KG1 (cell line): ENCODE data around the gene MMP28.

Experiments used
- DNase-seq: peaks from one replicate; lab custom pipeline; 2025; lab: John Stamatoyannopoulos, UW

MMP28 gene

DNA sequence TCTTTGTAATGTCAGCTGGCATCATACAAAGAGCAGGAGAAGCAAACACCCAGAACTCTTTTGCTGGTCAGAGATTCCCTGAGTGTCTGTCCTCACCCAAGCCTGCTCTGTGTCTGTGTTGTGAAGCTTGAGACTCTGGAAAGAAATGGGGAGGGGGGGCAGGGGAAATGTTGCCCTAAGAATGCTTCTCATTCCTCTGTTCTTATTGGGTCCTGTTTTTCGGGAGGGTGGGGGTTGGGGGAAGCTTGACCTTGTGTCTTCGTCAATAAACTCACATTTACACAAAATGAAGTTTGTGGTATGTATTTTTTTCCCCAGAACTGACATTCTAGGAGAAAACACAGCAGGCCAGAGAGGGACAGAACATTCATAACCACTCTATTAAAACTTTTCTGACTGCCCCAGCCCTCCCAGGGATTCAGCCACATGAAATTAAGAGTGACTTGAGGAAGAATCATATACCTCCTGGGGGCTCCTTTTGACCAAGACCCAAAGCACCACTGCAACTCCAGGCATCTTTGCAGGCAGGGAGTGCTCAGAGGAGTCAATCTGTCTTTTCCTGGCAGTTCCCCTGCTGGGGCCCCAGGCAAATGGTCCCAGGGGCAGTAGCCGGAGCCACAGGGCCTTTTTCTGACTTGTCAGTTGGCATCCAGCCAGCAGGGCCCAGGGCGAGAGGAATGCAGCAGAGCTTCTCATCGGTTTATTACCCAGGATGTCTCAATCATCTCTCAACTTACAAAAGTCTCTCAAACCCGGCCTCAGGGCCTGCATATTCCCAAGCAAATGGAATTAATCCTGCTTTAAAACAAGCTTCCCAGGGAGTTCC is 69.1 kb downstream of the MMP28 start:
- no peak for DNase-seq

DNA sequence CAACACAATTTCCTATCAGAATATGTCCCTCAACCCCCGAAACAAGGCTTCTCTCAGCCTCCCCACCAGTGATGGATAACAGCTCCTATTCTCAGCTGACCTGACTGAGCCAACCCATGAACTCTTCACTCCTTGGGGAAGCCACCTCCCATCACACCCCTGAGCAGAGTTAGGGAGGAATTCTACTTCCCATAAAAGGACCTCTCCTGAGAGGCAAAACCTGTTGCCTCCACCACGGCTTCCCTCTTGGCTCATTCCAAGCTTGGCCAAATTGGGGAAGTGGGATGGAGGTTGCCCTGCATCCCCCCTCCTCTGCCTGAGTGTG is 69.7 kb downstream of the MMP28 start:
- no peak for DNase-seq

DNA sequence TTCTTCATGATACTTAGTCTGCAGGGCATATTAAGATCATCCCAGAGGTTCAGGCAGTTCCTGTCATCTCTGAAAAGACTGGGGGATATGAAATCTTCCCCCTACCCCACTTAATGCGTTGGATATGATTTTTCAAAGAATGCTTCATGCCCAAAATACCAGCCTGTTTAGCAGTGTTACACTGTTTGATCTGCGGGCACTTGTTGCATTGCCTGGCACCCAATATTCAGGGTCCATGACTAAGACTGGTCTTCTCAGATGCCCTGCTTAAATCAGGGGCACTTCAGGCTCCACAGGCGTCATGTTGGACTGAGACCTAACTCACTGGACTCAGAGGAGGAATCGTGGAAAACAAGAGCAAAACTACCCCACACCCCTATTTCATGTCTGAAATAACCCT is 70.4 kb downstream of the MMP28 start:
- no peak for DNase-seq

DNA sequence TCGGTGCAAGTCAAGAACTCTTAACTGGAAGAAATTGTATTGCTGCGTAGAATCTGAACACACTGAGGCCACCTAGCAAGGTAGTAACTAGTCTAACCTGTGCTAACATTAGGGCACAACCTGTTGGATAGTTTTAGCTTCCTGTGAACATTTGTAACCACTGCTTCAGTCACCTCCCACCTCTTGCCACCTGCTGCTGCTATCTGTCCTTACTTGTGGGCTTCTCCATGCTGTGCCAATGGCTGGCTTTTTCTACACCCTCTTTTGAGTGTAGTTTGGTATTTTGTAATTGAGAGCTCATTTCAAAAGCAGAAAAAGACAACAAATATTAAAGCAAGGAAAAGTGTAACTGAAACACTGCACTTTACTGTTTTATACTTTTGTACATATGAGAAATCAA is 71.7 kb downstream of the MMP28 start:
- DNase-seq = no peak

DNA sequence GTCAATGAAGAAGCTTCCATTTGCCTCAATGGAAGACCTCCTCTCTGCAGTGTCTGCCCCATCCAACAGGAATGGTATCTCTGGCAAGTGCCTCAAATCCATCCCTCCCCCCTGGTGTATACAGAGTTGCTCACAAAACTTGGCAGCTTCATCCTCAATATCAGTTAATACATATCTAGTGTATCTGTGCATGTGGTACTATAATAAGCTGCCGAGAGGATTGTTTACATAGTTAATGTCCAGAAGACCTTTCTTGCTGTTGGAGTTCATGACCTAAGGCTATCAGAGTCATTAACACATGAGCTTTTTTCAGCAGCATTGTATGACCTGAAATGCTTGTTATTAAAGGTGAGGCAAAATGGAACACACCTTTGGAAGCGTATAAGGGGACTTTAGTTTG is 78.0 kb downstream of the MMP28 start:
- no peak for DNase-seq

DNA sequence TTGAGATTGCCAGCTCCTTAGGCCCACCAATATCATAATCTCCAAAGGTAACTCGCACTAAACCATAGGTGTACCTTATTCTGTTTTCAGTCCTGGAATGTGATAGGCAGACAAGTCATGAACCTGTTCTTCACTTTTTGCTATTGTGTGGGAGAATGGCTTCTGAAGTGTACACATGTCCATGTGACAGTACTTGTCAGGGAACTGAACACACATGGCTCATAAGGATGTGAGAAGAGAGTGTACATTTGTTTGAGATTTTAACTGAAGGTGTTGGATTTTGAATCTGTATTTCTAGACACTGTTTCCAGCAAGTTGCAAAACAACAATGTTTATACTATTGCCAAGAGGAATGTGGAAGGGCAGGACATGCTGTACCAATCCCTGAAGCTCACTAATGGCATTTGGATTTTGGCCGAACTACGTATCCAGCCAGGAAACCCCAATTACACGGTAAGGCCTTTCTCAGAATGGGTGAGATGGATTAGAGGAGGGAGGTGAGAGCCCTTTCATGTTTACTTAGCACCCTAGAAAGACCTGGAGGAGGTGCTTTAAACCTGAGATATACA is 78.5 kb downstream of the MMP28 start:
- no peak for DNase-seq

DNA sequence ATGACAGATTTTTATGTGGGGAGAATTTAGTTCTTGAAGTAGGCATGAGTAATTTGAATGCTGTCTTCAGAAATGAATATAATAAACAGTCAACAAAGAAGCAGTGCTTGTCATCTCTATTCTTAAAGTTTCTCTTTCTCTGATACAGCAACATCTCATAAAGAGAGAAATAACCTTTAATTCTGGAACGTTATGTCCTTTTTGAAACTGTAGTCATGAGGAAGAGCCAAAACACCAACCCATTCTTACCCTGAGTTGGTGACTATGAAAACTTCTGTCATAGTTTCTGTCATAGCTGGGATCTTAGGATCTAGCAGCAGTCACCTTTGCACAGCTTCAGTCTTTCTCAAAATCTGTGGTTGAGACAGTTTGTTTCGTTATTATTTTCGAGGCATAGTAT is 79.3 kb downstream of the MMP28 start:
- DNase-seq = no peak
